GM12878 (cell line): ENCODE data around the gene FCHSD2. TPM values are rescaled to one million over a fixed set of nuclear protein-coding genes. Genes with fewer than 3 reads are reported as not detected.

Source experiments
- CEBPB ChIP-seq, 2 experiments: fragments of 150-350 bp in 1 of 2; IDR thresholded peaks; 2 replicates each; pipeline ENCODE4 v1.6.1; 2012 to 2014; ENCODE audit warnings: low read depth in 2 of 2, low read length in 2 of 2, borderline replicate concordance in 1 of 2, inconsistent platforms in 1 of 2
- NFYB ChIP-seq: IDR thresholded peaks from 2 replicates; pipeline ENCODE4 v1.6.1; 2011; ENCODE audit warnings: low read depth, mild to moderate bottlenecking, low read length, improper control_type of control experiment, moderate library complexity; ENCODE audit not compliant: insufficient read depth
- POU2F2 ChIP-seq: IDR thresholded peaks from 3 replicates; pipeline ENCODE4 v1.6.1; 2011; ENCODE audit warnings: low read depth, mild to moderate bottlenecking, low read length, borderline replicate concordance
- RFX5 ChIP-seq: IDR thresholded peaks from 2 replicates; pipeline ENCODE4 v1.6.1; 2011; ENCODE audit warnings: low read depth, low read length, improper control_type of control experiment
- SREBF2 ChIP-seq: IDR thresholded peaks from 2 replicates; pipeline ENCODE4 v1.6.1; 2012; ENCODE audit warnings: mild to moderate bottlenecking, low read length
- ZZZ3 ChIP-seq: IDR thresholded peaks from 2 replicates; pipeline ENCODE4 v1.6.1; 2011; ENCODE audit warnings: low read depth; ENCODE audit not compliant: control insufficient read depth, insufficient read length
- polyA plus RNA-seq, 11 experiments: library from polyadenylated mRNA; depleted of rRNA in 4 of 11; unstranded in 6 of 11; stranded (reverse) in 5 of 11; fragments of >200 nt; fragmentation: Nextera tagmentation in 4 of 11; fragmentation: Illumina TruSeq in 1 of 11; extraction: Ambion mirVana in 4 of 11; extraction: Trizol in 1 of 11; gene quantifications; 1 replicate in 1 of 11; 2 replicates in 10 of 11; pipeline versions ENCODE4 v1.2.1 to v1.2.3, GENCODE V29; 2011 to 2016; ENCODE audit warnings: inconsistent platforms in 2 of 11, missing spikeins in 2 of 11, low read depth in 1 of 11
- total RNA-seq, 4 experiments: library from RNA; depleted of rRNA in 3 of 4; stranded (reverse); fragments of >200 nt in 3 of 4; fragmentation: Illumina TruSeq in 1 of 4; extraction: Trizol in 1 of 4; gene quantifications; 2 replicates each; pipeline versions ENCODE4 v1.2.1 to v1.2.3, GENCODE V29; 2013 to 2021
- TF ChIP-seq, protein P1 (sequence below): fragments of 450-650 bp; formaldehyde crosslinking; IDR thresholded peaks from 2 replicates; pipeline ENCODE4 v1.5.0; 2022; ENCODE audit warnings: mild to moderate bottlenecking, missing genetic modification characterization
- TF ChIP-seq, protein P2 (sequence below): fragments of 450-650 bp; IDR thresholded peaks from 2 replicates; pipeline ENCODE4 v1.6.1; 2017; ENCODE audit warnings: mild to moderate bottlenecking

The FCHSD2 gene
- total and polyA plus RNA-seq, 10 of the 15 experiments (the other 5 are each of a cell fraction or from before 2014, with no cell fraction given): 13.2 to 89.8 (median 47.8) TPM

DNA sequence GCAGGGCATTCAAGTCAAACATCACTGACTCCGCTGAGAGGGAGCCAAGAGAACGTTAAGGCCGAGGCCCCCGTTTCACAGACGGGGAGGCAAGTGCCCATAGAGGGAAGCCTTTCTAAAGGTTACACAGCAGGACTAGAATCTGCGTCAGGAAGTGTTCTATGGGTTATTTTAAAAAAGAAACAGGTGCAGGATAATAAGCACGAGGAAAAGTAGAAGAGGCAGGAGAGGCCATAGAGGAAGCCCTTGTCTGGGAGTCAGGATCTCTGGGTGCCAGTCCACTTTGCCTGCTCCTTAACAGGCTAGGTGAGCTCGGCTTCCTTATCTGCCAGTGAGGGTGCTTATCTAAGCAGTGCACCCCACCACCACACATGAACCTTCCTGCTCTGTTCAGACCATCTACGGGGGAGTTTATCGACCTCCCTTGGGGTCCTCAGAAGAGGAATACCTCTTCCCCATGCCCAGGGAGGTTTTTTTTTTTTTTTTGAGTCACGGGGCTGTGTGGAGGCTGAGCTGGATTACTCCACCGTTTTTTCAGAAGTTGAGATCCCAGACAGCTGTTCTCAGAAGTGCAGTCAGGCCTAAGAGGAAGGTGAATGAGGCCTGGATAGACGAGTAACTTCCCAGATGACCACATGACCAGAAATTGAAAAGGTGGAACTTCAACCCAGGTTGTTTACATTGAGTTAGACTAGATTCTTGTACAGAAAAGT is 1.2 kb upstream of the FCHSD2 start (continued):
- TF ChIP-seq, protein P1, sequence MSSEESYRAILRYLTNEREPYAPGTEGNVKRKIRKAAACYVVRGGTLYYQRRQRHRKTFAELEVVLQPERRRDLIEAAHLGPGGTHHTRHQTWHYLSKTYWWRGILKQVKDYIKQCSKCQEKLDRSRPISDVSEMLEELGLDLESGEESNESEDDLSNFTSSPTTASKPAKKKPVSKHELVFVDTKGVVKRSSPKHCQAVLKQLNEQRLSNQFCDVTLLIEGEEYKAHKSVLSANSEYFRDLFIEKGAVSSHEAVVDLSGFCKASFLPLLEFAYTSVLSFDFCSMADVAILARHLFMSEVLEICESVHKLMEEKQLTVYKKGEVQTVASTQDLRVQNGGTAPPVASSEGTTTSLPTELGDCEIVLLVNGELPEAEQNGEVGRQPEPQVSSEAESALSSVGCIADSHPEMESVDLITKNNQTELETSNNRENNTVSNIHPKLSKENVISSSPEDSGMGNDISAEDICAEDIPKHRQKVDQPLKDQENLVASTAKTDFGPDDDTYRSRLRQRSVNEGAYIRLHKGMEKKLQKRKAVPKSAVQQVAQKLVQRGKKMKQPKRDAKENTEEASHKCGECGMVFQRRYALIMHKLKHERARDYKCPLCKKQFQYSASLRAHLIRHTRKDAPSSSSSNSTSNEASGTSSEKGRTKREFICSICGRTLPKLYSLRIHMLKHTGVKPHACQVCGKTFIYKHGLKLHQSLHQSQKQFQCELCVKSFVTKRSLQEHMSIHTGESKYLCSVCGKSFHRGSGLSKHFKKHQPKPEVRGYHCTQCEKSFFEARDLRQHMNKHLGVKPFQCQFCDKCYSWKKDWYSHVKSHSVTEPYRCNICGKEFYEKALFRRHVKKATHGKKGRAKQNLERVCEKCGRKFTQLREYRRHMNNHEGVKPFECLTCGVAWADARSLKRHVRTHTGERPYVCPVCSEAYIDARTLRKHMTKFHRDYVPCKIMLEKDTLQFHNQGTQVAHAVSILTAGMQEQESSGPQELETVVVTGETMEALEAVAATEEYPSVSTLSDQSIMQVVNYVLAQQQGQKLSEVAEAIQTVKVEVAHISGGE (CRISPR knock-in tag): no peak
- TF ChIP-seq CEBPB (IDR thresholded peaks at IDR 0.05; ENCODE audit: borderline replicate concordance in 1 of 2, low read depth in 2 of 2, low read length in 2 of 2): no peak
- TF ChIP-seq POU2F2: no peak; the same call in 2 of the 3 replicates
- no peak for TF ChIP-seq RFX5
- TF ChIP-seq ZZZ3: no peak
- TF ChIP-seq, protein P2, sequence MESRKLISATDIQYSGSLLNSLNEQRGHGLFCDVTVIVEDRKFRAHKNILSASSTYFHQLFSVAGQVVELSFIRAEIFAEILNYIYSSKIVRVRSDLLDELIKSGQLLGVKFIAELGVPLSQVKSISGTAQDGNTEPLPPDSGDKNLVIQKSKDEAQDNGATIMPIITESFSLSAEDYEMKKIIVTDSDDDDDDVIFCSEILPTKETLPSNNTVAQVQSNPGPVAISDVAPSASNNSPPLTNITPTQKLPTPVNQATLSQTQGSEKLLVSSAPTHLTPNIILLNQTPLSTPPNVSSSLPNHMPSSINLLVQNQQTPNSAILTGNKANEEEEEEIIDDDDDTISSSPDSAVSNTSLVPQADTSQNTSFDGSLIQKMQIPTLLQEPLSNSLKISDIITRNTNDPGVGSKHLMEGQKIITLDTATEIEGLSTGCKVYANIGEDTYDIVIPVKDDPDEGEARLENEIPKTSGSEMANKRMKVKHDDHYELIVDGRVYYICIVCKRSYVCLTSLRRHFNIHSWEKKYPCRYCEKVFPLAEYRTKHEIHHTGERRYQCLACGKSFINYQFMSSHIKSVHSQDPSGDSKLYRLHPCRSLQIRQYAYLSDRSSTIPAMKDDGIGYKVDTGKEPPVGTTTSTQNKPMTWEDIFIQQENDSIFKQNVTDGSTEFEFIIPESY: no peak
- TF ChIP-seq SREBF2: no peak
- no peak for TF ChIP-seq NFYB
